GM23338 (cell line): ENCODE results near the gene CCDC86. TPM values are rescaled to one million over a fixed set of nuclear protein-coding genes. Genes with fewer than 3 reads are reported as not detected.

Experiments used
- ATAC-seq: fragments of 200-7000 bp; cut with Tn5 transposase; 3 replicates; pipeline ENCODE4 v1.9.1; 2020
- DNase-seq: peaks from one replicate; pipeline ENCODE4 v3.0.0-alpha.2; 2015; ENCODE audit warnings: low spot score
- H2AFZ ChIP-seq: fragments of 200-600 bp; sonication (generic); 2 replicates; pipeline ENCODE4 v1.8.0; 2016; ENCODE audit warnings: antibody characterized with exemption, mild to moderate bottlenecking, moderate library complexity
- H3F3A ChIP-seq: fragments of 200-600 bp; sonication (generic); replicated peaks from 2 replicates; pipeline ENCODE4 v1.8.0; 2017; ENCODE audit warnings: antibody characterized with exemption, mixed run types, low read depth
- H3K27ac ChIP-seq: fragments of 200-600 bp; sonication (generic); 2 replicates; pipeline ENCODE4 v1.6.1; 2016; ENCODE audit warnings: low read depth
- H3K27me3 ChIP-seq: fragments of 200-600 bp; sonication (generic); 2 replicates; pipeline ENCODE4 v1.8.0; 2016; ENCODE audit warnings: mild to moderate bottlenecking, mixed run types, moderate library complexity; ENCODE audit not compliant: insufficient read depth
- H3K36me3 ChIP-seq: fragments of 200-600 bp; sonication (generic); 2 replicates; pipeline ENCODE4 v1.8.0; 2016; ENCODE audit warnings: mild to moderate bottlenecking; ENCODE audit not compliant: insufficient read depth
- H3K4me1 ChIP-seq: fragments of 200-600 bp; sonication (generic); 2 replicates; pipeline ENCODE4 v1.8.0; 2016; ENCODE audit warnings: mild to moderate bottlenecking, moderate library complexity; ENCODE audit not compliant: insufficient read depth
- H3K4me2 ChIP-seq: fragments of 200-600 bp; sonication (generic); 2 replicates; pipeline ENCODE4 v1.7.1; 2017; ENCODE audit warnings: mixed run types
- H3K4me3 ChIP-seq: fragments of 200-600 bp; sonication (generic); 2 replicates; pipeline ENCODE4 v1.6.1; 2016; ENCODE audit warnings: mixed run types
- H3K79me2 ChIP-seq: fragments of 200-600 bp; sonication (generic); replicated peaks from 2 replicates; pipeline ENCODE4 v1.8.0; 2017; ENCODE audit warnings: mild to moderate bottlenecking; ENCODE audit not compliant: insufficient read depth
- H3K9me2 ChIP-seq: fragments of 200-600 bp; sonication (generic); 2 replicates; pipeline ENCODE4 v1.8.0; 2017; ENCODE audit not compliant: insufficient read depth
- H4K20me1 ChIP-seq: fragments of 200-600 bp; sonication (generic); replicated peaks from 2 replicates; pipeline ENCODE4 v1.8.0; 2017; ENCODE audit warnings: mild to moderate bottlenecking; ENCODE audit not compliant: insufficient read depth
- H3K27ac Mint-ChIP-seq: 2 replicates; pipeline ENCODE4 v1.8.0; 2020; ENCODE audit warnings: inconsistent platforms, mild to moderate bottlenecking, moderate library complexity, mixed read lengths
- H3K27me3 Mint-ChIP-seq: 3 replicates; pipeline ENCODE4 v1.8.0; 2022; ENCODE audit warnings: low read depth, mild to moderate bottlenecking, moderate library complexity, mixed read lengths, inconsistent platforms; ENCODE audit not compliant: insufficient read depth, poor library complexity
- H3K36me3 Mint-ChIP-seq: 3 replicates; pipeline ENCODE4 v1.8.0; 2021; ENCODE audit warnings: low read depth, mild to moderate bottlenecking, inconsistent platforms, moderate library complexity, mixed read lengths
- H3K4me1 Mint-ChIP-seq: 3 replicates; pipeline ENCODE4 v1.8.0; 2020; ENCODE audit warnings: mild to moderate bottlenecking, inconsistent platforms, mixed read lengths
- H3K4me3 Mint-ChIP-seq: 3 replicates; pipeline ENCODE4 v1.8.0; 2021; ENCODE audit warnings: moderate library complexity, mild to moderate bottlenecking, inconsistent platforms, mixed read lengths
- H3K9me3 Mint-ChIP-seq: 3 replicates; pipeline ENCODE4 v1.8.0; 2020; ENCODE audit warnings: moderate library complexity, mild to moderate bottlenecking, inconsistent platforms, mixed read lengths
- CREB1 ChIP-seq: fragments of 250-450 bp; sonication (Bioruptor Pico); IDR thresholded peaks from 2 replicates; pipeline ENCODE4 v1.5.0; 2020; ENCODE audit warnings: low read depth, mild to moderate bottlenecking, moderate library complexity
- CTCF ChIP-seq, 2 experiments: fragments of 200-600 bp in 1 of 2; sonication (generic) in 1 of 2; conservative IDR thresholded peaks; 2 replicates each; pipeline versions ENCODE4 v1.5.1 to v1.6.1; 2016 to 2017; ENCODE audit warnings: antibody characterized with exemption in 2 of 2, low read depth in 2 of 2, mild to moderate bottlenecking in 2 of 2, moderate library complexity in 1 of 2
- EZH2 ChIP-seq: fragments of 200-600 bp; sonication (generic); IDR thresholded peaks from one replicate; pipeline ENCODE4 v1.8.0; 2017; ENCODE audit warnings: antibody characterized with exemption, mild to moderate bottlenecking, low read depth; ENCODE audit not compliant: unreplicated experiment
- NANOG ChIP-seq: IDR thresholded peaks from 2 replicates; pipeline ENCODE4 v1.6.1; 2016; ENCODE audit warnings: antibody characterized with exemption, borderline replicate concordance
- POLR2AphosphoS5 ChIP-seq: IDR thresholded peaks from 2 replicates; pipeline ENCODE4 v1.6.1; 2016; ENCODE audit warnings: antibody characterized with exemption, low read depth
- REST ChIP-seq: IDR thresholded peaks from one replicate; pipeline ENCODE4 v1.6.1; 2018; ENCODE audit warnings: antibody characterized with exemption; ENCODE audit not compliant: unreplicated experiment
- ZNF114 ChIP-seq: fragments of 250-450 bp; sonication (Bioruptor Pico); IDR thresholded peaks from 2 replicates; pipeline ENCODE4 v1.5.0; 2020; ENCODE audit warnings: mild to moderate bottlenecking, moderate library complexity
- ZNF462 ChIP-seq: fragments of 250-450 bp; sonication (Bioruptor Pico); IDR thresholded peaks from 2 replicates; pipeline ENCODE4 v1.5.0; 2020; ENCODE audit warnings: mild to moderate bottlenecking, moderate library complexity
- polyA plus RNA-seq: library from polyadenylated mRNA; unstranded; fragments of >200 nt; fragmentation: Nextera tagmentation; extraction: Ambion mirVana; gene quantifications from 2 replicates; pipeline ENCODE4 v1.2.1, GENCODE V29; 2016
- total RNA-seq: library from RNA; depleted of rRNA; stranded (reverse); fragments of >200 nt; shearing (Covaris generic); gene quantifications from 2 replicates; pipeline ENCODE4 v1.2.3, GENCODE V29; 2014

CCDC86 gene
- total and polyA plus RNA-seq, 2 experiments from 2014 or later, result 67.3 to 98.5 TPM

- H2AFZ ChIP-seq, result no peak overlapping the region
- Mint-ChIP-seq H3K9me3 (no peaks in the 10 kb centered on the region; the same call in 2 of the 3 replicates), H3K27ac (no peak overlapping the region), H3K4me3 (no peak overlapping the region), H3K4me1 (no peaks in the 10 kb centered on the region), H3K27me3 (peaks cover 4% of the 10 kb centered on the region), H3K36me3 (no peaks in the 10 kb centered on the region)
- no peak overlapping the region for H3K4me2 ChIP-seq
- no peaks in the 10 kb centered on the region for H3K4me1 ChIP-seq
- no peak overlapping the region for H3K27ac ChIP-seq
- no peaks in the 10 kb centered on the region for H3F3A ChIP-seq
- ATAC-seq, result no peak
- no peaks in the 10 kb centered on the region for H3K36me3 ChIP-seq
- no peak for DNase-seq
- no peaks in the 10 kb centered on the region for H3K79me2 ChIP-seq
- TF ChIP-seq NANOG (no peak), EZH2 (no peak), ZNF114 (no peak), CREB1 (CRISPR knock-in tag) (no peak), POLR2AphosphoS5 (no peak), ZNF462 (no peak), CTCF (conservative IDR thresholded peaks at IDR 0.05; ENCODE audit: low read depth in 2 of 2) (no peak), REST (no peak)
- H3K9me2 ChIP-seq, result no peaks in the 10 kb centered on the region
- H3K4me3 ChIP-seq, result no peak overlapping the region
- no peaks in the 10 kb centered on the region for H3K27me3 ChIP-seq
- no peaks in the 10 kb centered on the region for H4K20me1 ChIP-seq
These were observed 21.9 kb downstream of the CCDC86 start for GRCh38 chr11:60863550-60864521.
